Nephron progenitor cell (in vitro differentiated cells): ENCODE measurements around the gene SND1.
A peak's percentile ranks its signal among the peaks of the same experiment; 100 is the strongest.

ENCODE experiments used
- DNase-seq: peaks from one replicate; pipeline ENCODE4 v3.0.0; 2021
- H3K27ac Mint-ChIP-seq: 2 replicates; pipeline ENCODE4 v1.8.0; 2021; ENCODE audit warnings: mild to moderate bottlenecking, moderate library complexity, mixed read lengths
- H3K27me3 Mint-ChIP-seq: 2 replicates; pipeline ENCODE4 v1.8.0; 2021; ENCODE audit warnings: mild to moderate bottlenecking, low read depth, mixed read lengths; ENCODE audit not compliant: poor library complexity
- H3K36me3 Mint-ChIP-seq: 2 replicates; pipeline ENCODE4 v1.8.0; 2021; ENCODE audit warnings: low read depth, mixed read lengths
- H3K4me1 Mint-ChIP-seq: 2 replicates; pipeline ENCODE4 v1.8.0; 2021; ENCODE audit warnings: mixed read lengths
- H3K4me3 Mint-ChIP-seq: 2 replicates; pipeline ENCODE4 v1.8.0; 2021; ENCODE audit warnings: mild to moderate bottlenecking, moderate library complexity, mixed read lengths
- H3K9me3 Mint-ChIP-seq: 2 replicates; pipeline ENCODE4 v1.8.0; 2021; ENCODE audit warnings: mild to moderate bottlenecking, moderate library complexity, mixed read lengths
- TF ChIP-seq, protein P1 (sequence below): fragments of 200-600 bp; sonication (generic); IDR thresholded peaks from 2 replicates; pipeline ENCODE4 v1.5.0; 2021; ENCODE audit warnings: antibody characterized with exemption

SND1 gene

DNA sequence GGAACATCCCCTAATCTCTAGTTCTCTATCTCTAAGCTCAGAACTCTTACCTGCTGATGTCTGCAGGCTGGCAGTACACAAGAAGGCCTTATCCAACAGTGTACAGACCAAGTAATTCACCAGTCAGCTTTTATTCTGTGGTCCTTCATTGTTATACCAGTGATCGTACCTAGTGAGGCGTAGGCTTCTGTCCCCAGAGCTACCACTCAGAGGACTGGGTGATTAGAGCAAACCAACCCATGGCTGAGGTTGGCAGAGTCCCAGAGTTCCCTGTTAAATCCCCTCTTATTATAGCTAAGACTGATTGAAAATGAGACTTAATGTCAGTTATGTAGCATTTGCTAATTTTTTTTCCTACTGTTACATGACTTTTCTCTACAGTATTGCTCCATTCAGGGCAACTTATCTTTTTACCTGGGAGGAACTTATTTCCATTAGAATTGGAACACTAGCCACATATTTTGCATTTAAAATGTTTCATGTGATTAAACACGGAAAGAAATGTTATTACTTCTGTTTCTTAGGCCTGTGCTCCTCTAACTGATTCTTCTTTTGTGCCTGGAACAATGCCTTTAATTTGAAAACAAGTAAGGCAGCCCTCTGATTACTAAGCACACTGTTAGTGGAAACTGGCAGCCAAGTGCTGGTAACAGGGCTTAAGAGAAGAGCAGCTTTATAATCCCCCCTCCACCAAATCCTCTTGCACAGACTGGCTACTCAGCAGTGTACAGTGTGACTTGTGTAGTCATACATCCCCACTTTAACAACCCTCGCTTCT, 252.1 kb downstream of the SND1 start:
- H3K4me1 Mint-ChIP-seq: peaks cover 63% of the 10 kb centered on the region
- no peaks in the 10 kb centered on the region for H3K9me3 Mint-ChIP-seq
- peaks cover 6% of the 10 kb centered on the region for H3K36me3 Mint-ChIP-seq
- peak overlapping the region; percentile 22 for H3K27ac Mint-ChIP-seq
- no peak for DNase-seq
- TF ChIP-seq, protein P1, sequence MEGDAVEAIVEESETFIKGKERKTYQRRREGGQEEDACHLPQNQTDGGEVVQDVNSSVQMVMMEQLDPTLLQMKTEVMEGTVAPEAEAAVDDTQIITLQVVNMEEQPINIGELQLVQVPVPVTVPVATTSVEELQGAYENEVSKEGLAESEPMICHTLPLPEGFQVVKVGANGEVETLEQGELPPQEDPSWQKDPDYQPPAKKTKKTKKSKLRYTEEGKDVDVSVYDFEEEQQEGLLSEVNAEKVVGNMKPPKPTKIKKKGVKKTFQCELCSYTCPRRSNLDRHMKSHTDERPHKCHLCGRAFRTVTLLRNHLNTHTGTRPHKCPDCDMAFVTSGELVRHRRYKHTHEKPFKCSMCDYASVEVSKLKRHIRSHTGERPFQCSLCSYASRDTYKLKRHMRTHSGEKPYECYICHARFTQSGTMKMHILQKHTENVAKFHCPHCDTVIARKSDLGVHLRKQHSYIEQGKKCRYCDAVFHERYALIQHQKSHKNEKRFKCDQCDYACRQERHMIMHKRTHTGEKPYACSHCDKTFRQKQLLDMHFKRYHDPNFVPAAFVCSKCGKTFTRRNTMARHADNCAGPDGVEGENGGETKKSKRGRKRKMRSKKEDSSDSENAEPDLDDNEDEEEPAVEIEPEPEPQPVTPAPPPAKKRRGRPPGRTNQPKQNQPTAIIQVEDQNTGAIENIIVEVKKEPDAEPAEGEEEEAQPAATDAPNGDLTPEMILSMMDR: no peak
- no peak overlapping the region for H3K4me3 Mint-ChIP-seq
- H3K27me3 Mint-ChIP-seq: peaks cover 4% of the 10 kb centered on the region

DNA sequence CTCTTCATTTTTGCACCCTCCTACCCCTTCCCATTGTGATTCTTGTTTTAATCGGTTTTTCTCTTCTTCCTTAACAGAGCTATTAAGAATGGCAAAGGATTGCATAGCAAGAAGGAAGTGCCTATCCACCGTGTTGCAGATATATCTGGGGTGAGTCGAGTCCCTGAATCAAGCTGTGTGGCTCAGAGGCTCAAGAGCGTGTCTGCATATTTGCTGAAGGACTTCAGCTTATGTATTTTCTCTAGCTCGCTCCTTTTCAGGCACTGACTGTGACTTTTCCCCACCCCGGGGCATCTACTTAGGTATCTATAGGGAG, 252.6 kb downstream of the SND1 start:
- DNase-seq: no peak
- no peaks in the 10 kb centered on the region for H3K9me3 Mint-ChIP-seq
- H3K27ac Mint-ChIP-seq: peak overlapping the region; percentile 22
- peaks cover under 1% of the 10 kb centered on the region for H3K27me3 Mint-ChIP-seq
- H3K4me1 Mint-ChIP-seq: peaks cover 58% of the 10 kb centered on the region
- no peak overlapping the region for H3K4me3 Mint-ChIP-seq
- TF ChIP-seq, protein P1: no peak
- peaks cover 1% of the 10 kb centered on the region for H3K36me3 Mint-ChIP-seq

DNA sequence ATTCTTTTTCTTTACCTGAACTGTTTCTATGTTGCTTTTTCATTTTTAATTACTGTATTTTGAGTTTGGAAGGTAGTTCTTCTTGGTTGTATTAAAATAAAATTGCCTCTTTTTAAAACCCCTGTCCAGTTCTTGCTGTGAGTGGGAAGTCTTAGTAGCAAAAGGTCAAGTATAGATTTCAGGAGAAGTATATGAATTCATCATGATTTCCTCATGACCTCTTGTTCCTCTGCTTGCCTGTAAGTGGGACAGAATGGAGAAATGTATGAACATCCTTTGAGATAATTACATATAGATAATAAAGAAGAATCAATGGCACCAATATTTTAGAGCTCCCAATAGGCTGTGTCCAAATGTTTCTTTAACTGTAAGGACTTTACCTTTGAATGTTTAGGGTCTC, 253.0 kb downstream of the SND1 start:
- Mint-ChIP-seq H3K27me3 (no peaks in the 10 kb centered on the region), H3K36me3 (no peaks in the 10 kb centered on the region), H3K4me1 (peaks cover 55% of the 10 kb centered on the region), H3K9me3 (no peaks in the 10 kb centered on the region), H3K27ac (peak overlapping the region; percentile 22), H3K4me3 (no peak overlapping the region)
- no peak for DNase-seq
- TF ChIP-seq, protein P1: no peak

DNA sequence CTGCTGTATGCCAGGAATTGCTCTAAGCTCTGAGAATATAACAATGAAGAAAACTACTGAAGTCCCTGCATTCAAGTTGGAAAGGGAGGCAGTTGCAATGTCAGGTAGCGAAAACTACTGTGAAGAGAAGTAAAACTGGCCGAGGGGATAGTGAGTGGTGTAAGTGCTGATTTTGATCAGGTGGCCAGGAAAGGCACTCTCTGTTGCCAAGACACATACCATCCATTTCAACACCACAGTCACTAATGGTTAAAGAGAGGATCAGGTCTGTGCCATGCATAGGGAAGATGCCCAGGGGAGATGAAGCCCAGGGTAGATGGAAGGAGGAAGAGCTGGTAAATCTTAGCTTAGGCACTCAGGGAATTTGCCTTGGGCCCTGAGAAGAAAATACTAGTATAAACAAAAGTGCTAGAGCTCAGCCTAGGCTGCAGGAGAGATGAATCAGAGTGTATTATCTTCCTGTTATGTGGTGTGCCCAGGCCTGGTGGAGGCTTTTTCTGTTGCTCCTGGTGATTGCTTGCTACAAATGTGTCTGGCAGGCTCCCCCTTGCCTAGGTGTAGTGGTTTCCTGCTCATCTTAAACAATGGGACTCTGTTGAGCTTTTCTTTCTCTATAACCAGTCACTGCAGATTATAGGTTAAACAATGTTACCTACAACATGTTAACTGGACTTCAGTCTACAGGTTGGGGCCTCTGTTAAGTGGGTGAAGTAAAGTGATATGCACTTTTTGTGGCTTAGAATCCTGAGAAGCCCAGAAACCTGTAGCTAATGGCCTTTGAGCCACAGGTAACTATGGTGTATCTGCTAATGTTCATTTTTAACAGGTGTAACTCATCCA, 253.7 kb downstream of the SND1 start:
- TF ChIP-seq, protein P1: no peak
- H3K4me1 Mint-ChIP-seq: peaks cover 51% of the 10 kb centered on the region
- H3K4me3 Mint-ChIP-seq: no peak overlapping the region
- no peaks in the 10 kb centered on the region for H3K27me3 Mint-ChIP-seq
- no peaks in the 10 kb centered on the region for H3K9me3 Mint-ChIP-seq
- H3K27ac Mint-ChIP-seq: no peak overlapping the region
- peaks cover 4% of the 10 kb centered on the region for H3K36me3 Mint-ChIP-seq
- DNase-seq: no peak

DNA sequence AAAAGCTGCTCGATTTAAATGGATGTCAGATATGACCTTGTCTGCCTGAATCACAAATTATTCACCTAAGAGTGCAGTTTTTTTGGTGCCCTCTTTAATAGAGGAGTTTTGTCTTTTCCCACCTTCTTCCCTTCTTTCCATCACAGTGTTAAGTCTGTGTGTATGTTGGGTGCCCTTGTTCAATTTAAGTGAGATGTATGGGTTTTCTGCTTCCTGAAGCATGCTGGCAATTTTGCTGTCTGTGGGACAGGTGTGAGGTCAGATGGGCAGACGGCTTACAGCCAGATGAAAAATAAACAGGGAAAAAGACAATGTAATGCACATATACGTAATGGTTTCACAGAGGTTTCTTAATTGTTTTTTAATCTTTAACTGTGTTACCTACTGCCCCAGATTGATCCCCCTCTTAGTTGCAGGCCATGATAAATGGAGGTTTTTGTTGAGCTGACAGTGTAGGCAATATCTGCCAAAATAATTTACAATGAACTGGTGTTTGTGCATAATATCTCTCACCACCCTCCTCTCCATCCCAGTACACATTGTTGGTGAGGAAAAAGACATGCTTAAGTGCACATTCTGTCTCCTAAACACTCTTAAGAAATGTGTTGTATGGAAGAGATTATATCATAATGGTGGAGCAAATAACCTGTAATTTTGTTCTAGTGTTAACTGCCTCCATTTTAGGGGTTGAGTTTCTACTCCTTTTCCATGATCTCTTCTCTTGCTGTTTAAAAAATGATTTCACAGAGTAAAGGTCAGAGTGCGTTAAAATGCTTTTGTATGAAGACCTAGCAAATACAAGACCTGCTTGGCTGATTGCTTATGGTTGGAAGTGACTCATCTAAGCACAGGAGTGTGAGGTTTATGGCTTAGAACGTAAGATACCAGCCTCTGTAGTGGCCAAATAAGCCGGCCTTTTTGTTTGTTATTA, 255.4 kb downstream of the SND1 start:
- peaks cover 4% of the 10 kb centered on the region for H3K36me3 Mint-ChIP-seq
- TF ChIP-seq, protein P1: no peak
- no peak overlapping the region for H3K27ac Mint-ChIP-seq
- no peaks in the 10 kb centered on the region for H3K9me3 Mint-ChIP-seq
- H3K4me1 Mint-ChIP-seq: peaks cover 34% of the 10 kb centered on the region
- no peak for DNase-seq
- no peaks in the 10 kb centered on the region for H3K27me3 Mint-ChIP-seq
- H3K4me3 Mint-ChIP-seq: no peak overlapping the region
